Calu3 (cell line): ENCODE measurements around the gene RNF19B. TPM values are rescaled to one million over a fixed set of nuclear protein-coding genes. Genes with fewer than 3 reads are reported as not detected.

Experiments
- Bru-seq: library from RNA; stranded (reverse); fragments of 400-500 nt; gene quantifications from one replicate; lab custom pipeline; 2021; lab: Mats Ljungman, UMichigan
- BruChase-seq, 2 experiments: library from RNA; stranded (reverse); fragments of 400-500 nt; gene quantifications; one replicate each; lab custom pipeline; 2021; lab: Mats Ljungman, UMichigan
- BruUV-seq: library from RNA; stranded (reverse); fragments of 400-500 nt; replicated peaks from 2 replicates; lab custom pipeline; 2021; lab: Mats Ljungman, UMichigan
- CTCF ChIA-PET: fragments of 300-600 bp; sonication (Branson Sonifier 250); formaldehyde crosslinking; loops from one replicate; lab custom pipeline; 2022; ENCODE audit warnings: antibody characterized with exemption; lab: Charles Lee
- DNase-seq: peaks from one replicate; pipeline ENCODE4 v3.0.0; 2022
- H3K27ac Mint-ChIP-seq: one replicate; pipeline ENCODE4 v1.8.0; 2022; ENCODE audit warnings: mixed read lengths; ENCODE audit not compliant: unreplicated experiment
- H3K27me3 Mint-ChIP-seq: one replicate; pipeline ENCODE4 v1.8.0; 2022; ENCODE audit warnings: mixed read lengths; ENCODE audit not compliant: unreplicated experiment
- H3K36me3 Mint-ChIP-seq: one replicate; pipeline ENCODE4 v1.8.0; 2022; ENCODE audit warnings: mild to moderate bottlenecking, moderate library complexity, mixed read lengths; ENCODE audit not compliant: insufficient read depth, unreplicated experiment
- H3K4me1 Mint-ChIP-seq: one replicate; pipeline ENCODE4 v1.8.0; 2022; ENCODE audit warnings: mild to moderate bottlenecking, low read depth, mixed read lengths; ENCODE audit not compliant: unreplicated experiment
- H3K4me3 Mint-ChIP-seq: one replicate; pipeline ENCODE4 v1.8.0; 2022; ENCODE audit warnings: mild to moderate bottlenecking, low read depth, moderate library complexity, mixed read lengths; ENCODE audit not compliant: unreplicated experiment
- H3K9me3 Mint-ChIP-seq: one replicate; pipeline ENCODE4 v1.8.0; 2022; ENCODE audit warnings: low read depth, mixed read lengths; ENCODE audit not compliant: unreplicated experiment
- CTCF ChIP-seq: fragments of 200-600 bp; IDR thresholded peaks from one replicate; pipeline ENCODE4 v1.8.0; 2022; ENCODE audit warnings: antibody characterized with exemption; ENCODE audit not compliant: unreplicated experiment
- intact Hi-C: fragments of 100-400 bp; cut with micrococcal nuclease; formaldehyde crosslinking; loops from one replicate; pipeline ENCODE4 v1.10.0; 2022; ENCODE audit not compliant: unreplicated experiment
- long read RNA-seq: library from polyadenylated mRNA; stranded (forward); transcript quantifications from one replicate; pipeline ENCODE4 v2.0.0, GENCODE V29; 2022
- total RNA-seq: library from RNA; stranded (reverse); gene quantifications from 2 replicates; pipeline ENCODE4 v1.2.3, GENCODE V29; 2022

The RNF19B gene
- total RNA-seq: 21.5 and 23.2 TPM in 2 replicates
- Bru-seq, nascent RNA: percentile 75 among the genes with signal in this experiment
- percentile 63 among the genes with signal in this experiment for BruChase-seq, experiment 1, labeled RNA remaining after a 6-hour chase
- percentile 65 among the genes with signal in this experiment for BruChase-seq, experiment 2, labeled RNA remaining after a 2-hour chase
- long read RNA-seq, transcript RNF19B-201 (9 exons, 2,334 nt): major isoform, 7 of 13 reads
- long read RNA-seq, partial matches to known transcripts: 0 of 13 reads
- long read RNA-seq, other reads (novel, unspliced or antisense): 2 of 13 reads

GRCh38 chr1:32964461-32965250, at the start of gene RNF19B:
Gene RNF19B (minus strand): TSS chr1:32964809. CDS start chr1:32964685, 124 bp downstream.
- Mint-ChIP-seq H3K36me3 (peaks cover 29% of the 10 kb centered on the region), H3K4me3 (peak within 1 kb of the TSS; percentile 84), H3K9me3 (no peaks in the 10 kb centered on the region), H3K27ac (peak within 1 kb of the TSS; percentile 70), H3K4me1 (peaks cover 21% of the 10 kb centered on the region), H3K27me3 (no peaks in the 10 kb centered on the region)
- intact Hi-C loops: no loop called here
- CTCF ChIA-PET: interaction anchor here (1.0 to 1.8 kb wide), 6 partner anchors 11 to 70 kb away, joined by 3 to 12 read pairs (median 4); no protein-coding TSS in a partner anchor
- TF ChIP-seq CTCF: no peak
- TSS peak; percentile 65 for BruUV-seq
- peak; percentile 97 for DNase-seq

GRCh38 chr1:33013791-33014190, 49.2 kb upstream of the RNF19B start:
- CTCF ChIA-PET: no interaction called here
- intact Hi-C loops: no loop called here

GRCh38 chr1:33012165-33012564, 47.6 kb upstream of the RNF19B start:
- H3K27ac Mint-ChIP-seq: peak overlapping the region; percentile 47
- no peak for TF ChIP-seq CTCF
- H3K4me3 Mint-ChIP-seq: no peak overlapping the region
- H3K9me3 Mint-ChIP-seq: no peaks in the 10 kb centered on the region
- intact Hi-C loops: no loop called here
- peaks cover 60% of the 10 kb centered on the region for H3K4me1 Mint-ChIP-seq
- CTCF ChIA-PET: no interaction called here
- H3K36me3 Mint-ChIP-seq: peaks cover 45% of the 10 kb centered on the region
- no TSS peak for BruUV-seq
- no peak for DNase-seq
- no peaks in the 10 kb centered on the region for H3K27me3 Mint-ChIP-seq

More at GRCh38 chr1:33013791-33014190, 49.2 kb upstream of the RNF19B start:
- H3K4me3 Mint-ChIP-seq: no peak overlapping the region
- TF ChIP-seq CTCF: no peak
- H3K9me3 Mint-ChIP-seq: no peaks in the 10 kb centered on the region
- H3K36me3 Mint-ChIP-seq: peaks cover 50% of the 10 kb centered on the region
- DNase-seq: no peak
- no TSS peak for BruUV-seq
- no peaks in the 10 kb centered on the region for H3K27me3 Mint-ChIP-seq
- H3K27ac Mint-ChIP-seq: peak overlapping the region; percentile 6
- H3K4me1 Mint-ChIP-seq: peaks cover 44% of the 10 kb centered on the region

GRCh38 chr1:33010932-33011731, 46.5 kb upstream of the RNF19B start:
- CTCF ChIA-PET: no interaction called here
- intact Hi-C loops: no loop called here
- Mint-ChIP-seq H3K27me3 (no peaks in the 10 kb centered on the region), H3K27ac (no peak overlapping the region), H3K9me3 (no peaks in the 10 kb centered on the region), H3K4me3 (no peak overlapping the region), H3K36me3 (peaks cover 56% of the 10 kb centered on the region), H3K4me1 (peaks cover 65% of the 10 kb centered on the region)
- no TSS peak for BruUV-seq
- TF ChIP-seq CTCF: no peak
- DNase-seq: no peak
